Stimulated activated CD8-positive, alpha-beta memory T cell treated with anti-CD3 and anti-CD28 coated beads, Interleukin-12 subunit alpha, Interleukin-12 subunit beta, amount 100 ng/mL, for 24 hours (primary cell): ENCODE results near the gene RPS25.
"Not testable (repeated sequence)": the region's sequence is repeated elsewhere in the genome, so short reads cannot be mapped to it uniquely, and the experiment has no call there.

Experiments used
- DNase-seq: peaks from one replicate; pipeline ENCODE4 v3.0.0-alpha.2; 2020; ENCODE audit errors: extremely low read depth

Gene RPS25

GRCh38 chr11:119016216-119017009 lies 1.7 kb downstream of the RPS25 start:
- DNase-seq = no peak

GRCh38 chr11:119015054-119015611 lies 3.0 kb downstream of the RPS25 start:
- no peak for DNase-seq

GRCh38 chr11:119014209-119014924 lies 3.8 kb downstream of the RPS25 start:
- no peak for DNase-seq

GRCh38 chr11:119012629-119013170 lies 5.4 kb downstream of the RPS25 start:
- no peak for DNase-seq

- no peak for DNase-seq
These were observed 6.6 kb downstream of the RPS25 start for GRCh38 chr11:119011476-119012053.

GRCh38 chr11:119006656-119007055 lies 11.5 kb downstream of the RPS25 start:
- no peak for DNase-seq

- no peak for DNase-seq
These were observed 17.2 kb downstream of the RPS25 start for GRCh38 chr11:119000906-119001305.

- no peak for DNase-seq
These were observed 19.3 kb downstream of the RPS25 start for GRCh38 chr11:118998822-118999221.

- no peak for DNase-seq
These were observed 19.8 kb downstream of the RPS25 start for GRCh38 chr11:118998388-118998717.

- peak; percentile 91 for DNase-seq
These were observed 20.3 kb downstream of the RPS25 start, which contains the start of gene CENATAC for GRCh38 chr11:118997627-118998387. CENATAC (plus strand) TSS chr11:118998138; CDS start chr11:118998198, 60 bp downstream.

GRCh38 chr11:118996926-118997626 lies 21.1 kb downstream of the RPS25 start:
- no peak for DNase-seq

- not testable (repeated sequence) for DNase-seq
These were observed 26.6 kb downstream of the RPS25 start for GRCh38 chr11:118991486-118992038.

GRCh38 chr11:118988280-118988679 lies 29.9 kb downstream of the RPS25 start:
- no peak for DNase-seq

- DNase-seq = no peak
These were observed 33.3 kb downstream of the RPS25 start for GRCh38 chr11:118984825-118985224.

- not testable (repeated sequence) for DNase-seq
These were observed 33.8 kb downstream of the RPS25 start for GRCh38 chr11:118984337-118984736.

- no peak for DNase-seq
These were observed 37.8 kb downstream of the RPS25 start for GRCh38 chr11:118980191-118980881.

- no peak for DNase-seq
These were observed 38.7 kb downstream of the RPS25 start for GRCh38 chr11:118979434-118979833.

GRCh38 chr11:118975771-118976709 lies 42.1 kb downstream of the RPS25 start:
- no peak for DNase-seq

GRCh38 chr11:118973985-118974384 lies 44.2 kb downstream of the RPS25 start:
- DNase-seq = no peak
